Heart right ventricle (tissue), 16 donors: ENCODE measurements around the gene PRKCE. TPM values are rescaled to one million over a fixed set of nuclear protein-coding genes. Genes with fewer than 3 reads are reported as not detected.
A peak's percentile ranks its signal among the peaks of the same experiment; 100 is the strongest.

Experiments
- ATAC-seq, 8 donors: fragments of 200-7000 bp; cut with Tn5 transposase; one replicate each; pipeline ENCODE4 v1.9.1; 2020; ENCODE audit warnings: mild to moderate bottlenecking in 8 of 8, moderate library complexity in 8 of 8, moderate number of reproducible peaks in 1 of 8
- DNase-seq, 2 donors: peaks; one replicate each; pipeline ENCODE4 v3.0.0-alpha.2; 2020
- H3K27ac ChIP-seq, 10 donors: fragments of 200-600 bp; sonication (generic) in 2 of 10; one replicate each; pipeline versions ENCODE4 v1.5.0 to v1.8.0; 2020 to 2022; ENCODE audit warnings: mild to moderate bottlenecking in 3 of 10
- H3K27me3 ChIP-seq, 7 donors: fragments of 200-600 bp; one replicate each; pipeline ENCODE4 v1.8.0; 2021 to 2022; ENCODE audit warnings: mild to moderate bottlenecking in 2 of 7
- H3K36me3 ChIP-seq, 9 donors: fragments of 200-600 bp; sonication (generic) in 1 of 9; one replicate each; pipeline versions ENCODE4 v1.5.0 to v1.8.0; 2020 to 2022; ENCODE audit warnings: mild to moderate bottlenecking in 2 of 9
- H3K4me1 ChIP-seq, 9 donors: fragments of 200-600 bp; sonication (generic) in 1 of 9; one replicate each; pipeline versions ENCODE4 v1.5.0 to v1.8.0; 2020 to 2022; ENCODE audit warnings: mild to moderate bottlenecking in 4 of 9
- H3K4me3 ChIP-seq, 10 donors: fragments of 200-600 bp; sonication (generic) in 2 of 10; one replicate each; pipeline versions ENCODE4 v1.5.0 to v1.8.0; 2020 to 2022; ENCODE audit warnings: mild to moderate bottlenecking in 7 of 10, moderate library complexity in 2 of 10
- H3K9me3 ChIP-seq, 11 donors: fragments of 200-600 bp in 10 of 11; sonication (generic) in 2 of 11; one replicate each; pipeline versions ENCODE4 v1.5.0 to v1.8.0; 2013 to 2022; ENCODE audit warnings: mild to moderate bottlenecking in 2 of 11, control low read depth in 1 of 11, moderate library complexity in 1 of 11
- WGBS, 2 donors: extraction: QIAGEN DNeasy Blood & Tissue Kit; methylation state at CpG; one replicate each; pipeline ENCODE4 v1.1.7; 2013; ENCODE audit warnings: inconsistent platforms in 1 of 2; 5-methylcytosine and 5-hydroxymethylcytosine counted together
- intact Hi-C, 10 donors: fragments of 100-400 bp; cut with DNase I; formaldehyde crosslinking; loops; one replicate each; pipeline versions ENCODE4 v1.11.1 to v1.14.2; 2022
- polyA plus RNA-seq, 2 donors: library from polyadenylated mRNA; stranded (reverse); fragments of 200-250 nt; gene quantifications; one replicate each; pipeline ENCODE4 v1.2.3, GENCODE V29; 2013
- total RNA-seq, 10 donors: library from RNA; stranded (reverse); fragmentation: NEBNext Ultra II Directional in 3 of 10; extraction: Animal tissue kit (Norgen Biotek cat#: 25700) in 3 of 10; gene quantifications; one replicate each; pipeline versions ENCODE4 v1.2.1 to v1.2.4, GENCODE V29; 2021 to 2023
- TF ChIP-seq, protein P1 (sequence below), 9 donors: fragments of 200-600 bp; sonication (generic) in 2 of 9; IDR thresholded peaks; one replicate each; pipeline versions ENCODE4 v1.5.0 to v1.8.0; 2021 to 2022; ENCODE audit warnings: antibody characterized with exemption in 9 of 9, mild to moderate bottlenecking in 5 of 9, moderate library complexity in 1 of 9
- donor health status: Arrhythmogenic right ventricular cardiomyopathy.
- donor health status: ischemic (EF 13 %, LVEDD 7.1; RV severe dilation, severe dysfunction).
- donor health status: healthy with polysubstance abuse.
- donor health status: DM: no; HTN: yes; CAD: no.
- donor health status: DM: no; HTN: no; CAD: no.
- donor health status: ischemic (EF 25% LVEDD 6.9; RV normal size, moderate dysfunction).
- donor health status: ischemic (EF 25% LVEDD 5.7; RV mildly dilated, moderate dysfunction).
- donor health status: healthy.
- donor health status: DM: yes; HTN: yes; CAD: no.
- donor health status: Ischemic cardiomyopathy.
- donor health status: ischemic (EF 35%, LVEDD 5.7; RV mildly dilated, moderate dysfunction).
- donor health status: nonischemic (EF 11% LVEDD 7.7; RV severe dilation, severe dysfunction).
- donor health status: DM: yes; HTN: yes; CAD: no.
- donor health status: PGD.
- donor health status: ischemic (EF 29% LVEDD 5.4; RV normal size, mild dysfunction).
- donor health status: nonischemic (EF 23%, LVEDD 6.1; RV moderate dilation, normal function).

Gene PRKCE
- total and polyA plus RNA-seq, 12 donors: 3.7 to 22.7 (median 16.7) TPM

DNA sequence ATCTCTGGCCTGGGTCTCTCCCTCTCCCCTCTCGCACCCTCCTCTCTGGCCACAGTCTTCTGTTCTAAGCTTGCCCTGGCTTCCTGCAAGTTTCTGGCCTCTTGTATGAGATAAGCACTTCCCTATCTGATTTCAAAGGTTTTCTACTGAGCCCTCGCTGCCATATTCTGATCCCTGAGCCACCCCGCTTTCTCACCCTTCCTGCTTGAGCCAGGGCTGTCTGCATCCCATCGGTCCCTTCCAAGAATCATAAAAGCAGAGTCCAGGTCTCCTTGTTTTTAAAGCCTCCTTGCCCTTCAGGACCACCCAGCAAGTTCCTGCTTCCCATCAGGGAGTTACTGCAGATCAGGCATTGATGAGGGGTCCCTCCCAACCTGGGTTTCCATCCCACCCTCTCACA is 110.2 kb downstream of the PRKCE start:
- H3K9me3 ChIP-seq: no peaks in the 10 kb centered on the region
- H3K36me3 ChIP-seq: no peaks in the 10 kb centered on the region
- intact Hi-C loops: loop anchor here in 1 of 10 donors (2.0 kb wide), 1 partner anchor 35 kb away; no protein-coding TSS in a partner anchor
- no peaks in the 10 kb centered on the region for H3K27me3 ChIP-seq
- DNase-seq (no peak), ATAC-seq (no peak)
- 91 to 92% methylated on average over 4 of the region's 4 CpGs for WGBS, 2 donors
- no peak overlapping the region for H3K27ac ChIP-seq
- no peak overlapping the region for H3K4me3 ChIP-seq
- TF ChIP-seq, protein P1, sequence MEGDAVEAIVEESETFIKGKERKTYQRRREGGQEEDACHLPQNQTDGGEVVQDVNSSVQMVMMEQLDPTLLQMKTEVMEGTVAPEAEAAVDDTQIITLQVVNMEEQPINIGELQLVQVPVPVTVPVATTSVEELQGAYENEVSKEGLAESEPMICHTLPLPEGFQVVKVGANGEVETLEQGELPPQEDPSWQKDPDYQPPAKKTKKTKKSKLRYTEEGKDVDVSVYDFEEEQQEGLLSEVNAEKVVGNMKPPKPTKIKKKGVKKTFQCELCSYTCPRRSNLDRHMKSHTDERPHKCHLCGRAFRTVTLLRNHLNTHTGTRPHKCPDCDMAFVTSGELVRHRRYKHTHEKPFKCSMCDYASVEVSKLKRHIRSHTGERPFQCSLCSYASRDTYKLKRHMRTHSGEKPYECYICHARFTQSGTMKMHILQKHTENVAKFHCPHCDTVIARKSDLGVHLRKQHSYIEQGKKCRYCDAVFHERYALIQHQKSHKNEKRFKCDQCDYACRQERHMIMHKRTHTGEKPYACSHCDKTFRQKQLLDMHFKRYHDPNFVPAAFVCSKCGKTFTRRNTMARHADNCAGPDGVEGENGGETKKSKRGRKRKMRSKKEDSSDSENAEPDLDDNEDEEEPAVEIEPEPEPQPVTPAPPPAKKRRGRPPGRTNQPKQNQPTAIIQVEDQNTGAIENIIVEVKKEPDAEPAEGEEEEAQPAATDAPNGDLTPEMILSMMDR (IDR thresholded peaks at IDR 0.05): no peak
- H3K4me1 ChIP-seq: peaks cover 10 to 44% (median 28%) of the 10 kb centered on the region in 9 donors

DNA sequence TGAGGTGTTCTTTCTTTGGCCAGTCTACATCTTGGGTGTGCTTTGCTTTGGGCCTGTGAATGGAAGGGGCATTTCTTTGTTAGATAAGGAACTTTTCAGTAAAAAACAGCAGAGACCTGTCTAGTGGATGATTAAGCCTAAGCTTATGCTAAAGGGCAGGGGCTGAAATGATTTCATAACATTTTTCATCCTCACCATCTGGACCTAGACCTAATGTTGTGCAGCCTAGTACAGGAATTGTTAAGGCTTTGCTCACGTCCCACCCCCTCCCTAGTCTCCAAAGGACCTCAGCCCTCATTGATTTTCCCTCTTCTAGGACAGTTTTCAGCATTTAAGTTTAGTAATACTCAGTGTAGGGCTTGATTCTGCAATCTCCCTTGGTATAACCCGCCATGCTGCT is 111.8 kb downstream of the PRKCE start:
- ATAC-seq (no peak), DNase-seq (no peak)
- Histone ChIP-seq H3K36me3 (no peaks in the 10 kb centered on the region), H3K4me1 (peaks cover 10 to 55% (median 30%) of the 10 kb centered on the region in 9 donors), H3K27ac (no peak overlapping the region), H3K4me3 (no peak overlapping the region), H3K9me3 (no peaks in the 10 kb centered on the region), H3K27me3 (no peaks in the 10 kb centered on the region)
- 92 to 97% methylated on average over 2 of the region's 2 CpGs for WGBS, 2 donors
- intact Hi-C loops: no loop called here
- TF ChIP-seq, protein P1 (IDR thresholded peaks at IDR 0.05): no peak

DNA sequence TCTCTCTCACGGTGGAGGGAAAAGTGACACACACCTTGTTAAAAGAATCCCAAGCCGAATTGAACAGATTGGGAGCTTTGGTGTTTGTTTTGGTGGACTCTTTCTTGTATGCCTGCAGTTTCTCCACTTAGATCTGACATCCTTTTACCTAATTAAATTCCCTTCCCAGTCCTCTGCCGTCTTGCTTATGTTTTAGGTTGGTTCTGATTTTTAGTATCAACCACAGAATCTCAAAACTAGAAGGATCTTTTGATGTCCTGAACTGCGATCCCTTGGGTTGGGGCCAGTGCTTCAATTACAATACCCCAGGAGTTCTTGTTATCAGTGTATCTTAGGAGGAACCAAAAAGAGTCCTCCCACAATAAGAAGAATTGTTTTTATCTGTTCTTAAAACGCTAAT is 112.3 kb downstream of the PRKCE start:
- Histone ChIP-seq H3K4me1 (peaks cover 10 to 59% (median 30%) of the 10 kb centered on the region in 9 donors), H3K27ac (no peak overlapping the region), H3K9me3 (no peaks in the 10 kb centered on the region), H3K27me3 (no peaks in the 10 kb centered on the region), H3K36me3 (no peaks in the 10 kb centered on the region), H3K4me3 (no peak overlapping the region)
- DNase-seq (no peak), ATAC-seq (no peak)
- WGBS, 2 donors: 69 to 75% methylated on average over 5 of the region's 5 CpGs
- TF ChIP-seq, protein P1 (IDR thresholded peaks at IDR 0.05): no peak
- intact Hi-C loops: no loop called here

DNA sequence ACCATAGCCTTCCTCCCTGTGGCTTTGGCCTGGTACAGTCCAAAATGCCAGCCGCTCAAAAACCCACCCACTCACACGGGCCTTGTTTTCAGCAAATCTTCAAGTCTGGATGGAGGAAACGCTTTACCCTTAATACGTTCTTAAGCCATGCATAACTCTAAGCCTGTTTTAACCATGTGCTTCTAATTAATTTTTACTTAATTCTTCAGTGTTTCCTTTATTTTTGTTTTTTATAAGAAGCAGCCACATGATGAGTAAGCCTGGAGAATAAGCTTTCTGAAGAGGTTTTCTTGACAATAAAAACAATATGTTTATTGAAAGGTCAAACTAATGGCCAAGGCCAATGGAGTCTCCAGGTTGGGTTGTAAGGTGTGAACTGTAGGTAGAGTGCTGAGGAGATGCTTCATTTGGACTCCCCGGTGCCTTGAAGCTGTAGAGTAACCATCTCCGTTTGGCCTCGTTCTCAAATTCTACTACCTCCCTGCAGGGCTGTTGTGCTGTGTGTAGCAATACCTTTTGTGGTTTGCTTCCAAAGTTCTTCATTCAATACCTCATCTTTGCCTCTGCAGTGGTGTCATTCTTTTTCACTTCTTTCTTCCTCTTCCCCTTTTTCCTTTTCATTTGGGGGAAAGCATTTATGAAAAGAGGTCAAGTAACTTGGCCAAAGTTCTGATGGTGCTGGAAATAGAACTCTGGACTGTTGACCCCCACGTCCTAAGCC is 113.7 kb downstream of the PRKCE start:
- Histone ChIP-seq H3K9me3 (no peaks in the 10 kb centered on the region), H3K27me3 (no peaks in the 10 kb centered on the region), H3K4me1 (peaks cover 11 to 60% (median 32%) of the 10 kb centered on the region in 9 donors), H3K27ac (peak overlapping the region in 1 of 10 donors; percentile 12), H3K36me3 (no peaks in the 10 kb centered on the region), H3K4me3 (no peak overlapping the region)
- WGBS, 2 donors: 78 to 84% methylated on average over 8 of the region's 8 CpGs
- TF ChIP-seq, protein P1 (IDR thresholded peaks at IDR 0.05): no peak
- DNase-seq: no peak
- intact Hi-C loops: no loop called here
- ATAC-seq: peak in 1 of 8 donors; percentile 23
